Effector CD8-positive, alpha-beta T cell (primary cell): ENCODE measurements around the gene CD79A.
"Not testable (repeated sequence)": the region's sequence is repeated elsewhere in the genome, so short reads cannot be mapped to it uniquely, and the experiment has no call there.

Experiments used
- DNase-seq: peaks from one replicate; lab custom pipeline; 2025; lab: John Stamatoyannopoulos, UW

Gene CD79A

GRCh38 chr19:41863209-41863931 is 13.7 kb upstream of the CD79A start:
- DNase-seq = no peak

GRCh38 chr19:41864374-41864773 is 12.7 kb upstream of the CD79A start:
- no peak for DNase-seq

DNA sequence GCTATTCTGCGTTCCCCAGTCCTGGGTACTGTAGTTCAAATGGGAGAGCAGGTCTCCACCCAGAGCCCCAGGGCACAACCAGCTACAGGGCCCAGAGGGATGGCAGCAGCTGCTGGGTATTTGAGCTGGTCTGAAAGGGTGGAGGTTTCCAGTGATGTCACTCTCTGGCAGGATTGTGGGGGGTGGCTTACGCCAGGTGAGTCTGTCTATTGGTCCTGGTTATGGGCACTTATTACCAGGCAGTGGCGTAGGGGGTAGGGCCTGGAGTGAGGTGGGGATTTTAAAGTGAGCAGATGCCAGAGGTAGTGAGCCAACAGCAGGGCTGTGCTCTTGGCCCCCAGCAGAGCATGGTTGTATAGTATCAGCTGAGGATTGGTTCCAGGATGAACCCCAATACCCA is 10.8 kb upstream of the CD79A start:
- DNase-seq = no peak

DNA sequence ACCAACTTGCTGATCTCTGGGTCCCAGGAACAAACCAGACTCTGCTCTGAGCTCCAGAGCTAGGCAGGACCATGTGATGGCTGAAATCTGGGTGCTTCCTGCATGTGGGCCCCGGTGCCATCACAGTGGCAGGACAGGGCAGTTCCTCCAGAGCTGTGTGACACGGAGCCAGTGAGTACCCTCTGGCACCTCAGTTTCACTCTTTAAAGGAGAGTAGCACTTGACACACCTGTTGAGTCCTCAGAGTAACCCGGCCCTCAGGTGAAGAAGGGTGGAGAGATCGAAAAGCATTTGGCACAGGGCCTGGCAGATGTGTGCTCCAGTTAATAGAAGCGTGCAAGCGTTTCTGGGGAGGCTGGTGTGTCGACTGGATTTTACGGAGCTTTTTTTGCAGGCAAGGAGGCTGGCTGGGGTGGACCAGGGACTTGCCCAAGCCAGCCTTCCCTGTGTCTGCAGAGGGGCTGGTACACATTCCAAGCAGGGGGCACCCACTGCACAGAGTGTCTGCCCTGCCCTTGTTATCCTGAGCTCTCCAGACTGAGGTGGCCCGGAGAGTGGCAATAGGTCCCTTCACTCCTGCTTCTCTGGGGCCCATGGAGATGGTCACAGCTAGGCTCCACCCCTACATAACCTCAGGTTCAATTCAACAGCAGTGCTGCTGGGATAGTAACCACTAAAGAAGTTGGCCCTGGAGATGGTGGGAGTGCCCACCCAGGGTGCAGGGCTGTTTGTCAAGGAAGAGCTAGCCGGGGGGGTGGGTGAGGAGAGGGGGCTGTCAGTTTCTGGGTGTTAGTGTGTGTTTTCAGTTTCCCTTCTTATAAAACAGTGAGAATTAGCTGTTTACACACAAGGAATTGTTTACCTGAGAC is 8.7 kb upstream of the CD79A start:
- no peak for DNase-seq

DNA sequence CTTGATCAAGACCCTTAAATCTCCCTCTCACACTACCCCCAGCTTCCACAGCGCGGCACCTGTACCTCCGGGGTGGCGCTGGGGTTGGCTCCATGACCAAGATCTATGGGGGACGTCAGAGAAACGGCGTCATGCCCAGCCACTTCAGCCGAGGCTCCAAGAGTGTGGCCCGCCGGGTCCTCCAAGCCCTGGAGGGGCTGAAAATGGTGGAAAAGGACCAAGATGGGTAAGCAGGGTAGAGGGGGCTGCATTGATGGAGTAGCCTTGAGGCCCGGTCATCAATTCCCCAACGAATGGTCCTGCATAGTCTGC is 8.1 kb upstream of the CD79A start:
- DNase-seq = no peak

GRCh38 chr19:41869374-41869955 is 7.6 kb upstream of the CD79A start:
- no peak for DNase-seq

DNA sequence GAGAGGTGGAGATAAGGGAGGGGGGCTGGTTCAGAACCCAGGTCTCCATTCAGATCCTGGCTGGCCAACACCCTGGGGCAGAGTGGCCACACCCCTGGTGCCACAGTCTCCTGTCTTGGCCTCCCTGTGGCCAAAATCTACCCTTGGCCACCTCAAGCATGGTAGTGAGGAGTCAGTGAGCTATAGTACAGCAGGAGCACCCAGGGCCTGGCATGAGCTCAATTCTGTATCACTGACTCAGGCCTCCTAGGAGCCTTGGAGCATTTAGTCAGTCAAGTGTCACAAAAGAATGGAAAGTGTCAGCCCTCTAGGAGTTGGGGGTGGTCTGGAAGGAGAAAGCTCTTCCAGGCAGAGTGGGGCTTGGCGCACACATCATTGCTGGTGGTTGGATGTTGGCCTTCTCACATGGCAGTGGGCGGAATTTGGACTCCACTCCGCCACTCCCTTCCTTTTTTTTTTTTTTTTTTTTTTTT is 6.6 kb upstream of the CD79A start:
- no peak for DNase-seq

- peak; percentile 11 for DNase-seq
Observed at GRCh38 chr19:41871573-41872383, 5.3 kb upstream of the CD79A start.

DNA sequence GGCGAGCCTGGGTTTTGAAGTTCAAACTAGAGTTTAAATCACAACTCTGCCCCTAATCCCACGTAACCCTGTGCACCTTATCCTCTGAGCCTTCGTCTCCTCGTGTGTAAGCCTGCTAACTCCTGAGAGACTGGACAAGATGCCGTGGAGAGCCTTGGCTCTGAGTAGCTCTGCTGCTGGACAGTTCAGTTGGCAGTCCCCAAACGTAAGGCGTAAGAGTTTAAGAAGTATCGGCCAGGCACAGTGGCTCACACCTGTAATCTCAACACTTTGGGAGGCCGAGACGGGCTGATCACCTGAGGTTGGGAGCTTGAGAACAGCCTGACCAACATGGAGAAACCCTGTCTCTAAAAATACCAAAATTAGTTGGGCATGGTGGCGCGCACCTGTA is 4.7 kb upstream of the CD79A start:
- DNase-seq = no peak

DNA sequence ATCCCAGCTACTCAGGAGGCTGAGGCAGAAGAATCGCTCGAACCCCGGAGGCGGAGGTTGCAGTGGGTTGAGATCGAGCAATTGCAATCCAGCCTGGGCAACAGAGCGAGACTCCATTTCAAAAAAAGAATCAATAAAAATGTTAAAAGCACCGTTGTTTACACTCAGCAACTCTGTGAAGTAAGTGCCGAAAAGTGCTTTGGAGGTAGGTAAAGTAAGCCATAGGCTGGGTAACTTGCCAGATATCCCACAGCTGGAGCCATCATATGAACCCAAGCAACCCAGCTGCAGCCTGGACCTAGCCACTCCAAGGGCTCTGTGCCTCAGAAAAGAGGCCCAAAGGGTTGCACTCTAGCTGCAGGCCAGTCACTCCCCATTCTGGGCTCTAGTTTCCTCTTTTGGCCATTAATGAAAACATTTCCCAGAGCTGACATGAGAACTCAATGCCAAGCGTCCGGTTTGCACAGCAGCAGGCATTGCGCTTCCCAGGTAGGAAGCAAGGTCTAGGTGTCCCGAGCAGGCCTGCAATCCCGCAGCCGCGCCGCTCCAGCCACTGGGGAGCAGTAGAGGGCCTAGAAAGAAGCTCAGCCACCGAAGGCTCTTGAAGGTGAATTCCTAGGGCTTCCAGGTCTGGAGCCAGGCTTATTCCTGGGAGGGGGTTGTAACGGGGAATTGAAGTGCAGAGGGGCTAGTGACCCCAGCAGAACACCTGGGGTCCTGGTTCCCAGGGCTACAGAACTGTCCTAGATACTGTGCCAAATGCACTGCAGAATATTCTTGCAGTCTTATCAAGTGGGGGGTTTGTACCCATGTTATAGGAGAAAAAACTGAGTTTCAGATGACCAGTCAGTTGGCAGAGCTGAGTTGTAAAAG is 4.1 kb upstream of the CD79A start:
- peak; percentile 57 for DNase-seq

DNA sequence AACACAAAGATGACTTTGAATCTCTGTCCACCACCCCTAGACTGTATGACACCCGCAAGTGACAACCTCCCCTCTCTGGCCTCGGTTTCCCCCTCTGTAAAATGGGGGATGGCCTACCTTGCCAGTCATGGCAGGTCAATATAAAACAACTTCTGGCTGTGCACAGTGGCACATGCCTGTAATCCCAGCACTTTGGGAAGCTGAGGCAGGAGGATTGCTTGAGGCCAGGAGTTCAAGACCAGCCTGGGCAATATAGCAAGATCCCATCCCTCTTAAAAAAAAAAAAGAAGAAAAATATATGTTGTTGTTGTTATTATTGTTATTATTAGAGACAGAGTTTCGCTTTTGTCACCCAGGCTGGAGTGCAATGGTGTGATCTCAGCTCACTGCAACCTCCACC is 1.1 kb upstream of the CD79A start:
- DNase-seq = not testable (repeated sequence)

DNA sequence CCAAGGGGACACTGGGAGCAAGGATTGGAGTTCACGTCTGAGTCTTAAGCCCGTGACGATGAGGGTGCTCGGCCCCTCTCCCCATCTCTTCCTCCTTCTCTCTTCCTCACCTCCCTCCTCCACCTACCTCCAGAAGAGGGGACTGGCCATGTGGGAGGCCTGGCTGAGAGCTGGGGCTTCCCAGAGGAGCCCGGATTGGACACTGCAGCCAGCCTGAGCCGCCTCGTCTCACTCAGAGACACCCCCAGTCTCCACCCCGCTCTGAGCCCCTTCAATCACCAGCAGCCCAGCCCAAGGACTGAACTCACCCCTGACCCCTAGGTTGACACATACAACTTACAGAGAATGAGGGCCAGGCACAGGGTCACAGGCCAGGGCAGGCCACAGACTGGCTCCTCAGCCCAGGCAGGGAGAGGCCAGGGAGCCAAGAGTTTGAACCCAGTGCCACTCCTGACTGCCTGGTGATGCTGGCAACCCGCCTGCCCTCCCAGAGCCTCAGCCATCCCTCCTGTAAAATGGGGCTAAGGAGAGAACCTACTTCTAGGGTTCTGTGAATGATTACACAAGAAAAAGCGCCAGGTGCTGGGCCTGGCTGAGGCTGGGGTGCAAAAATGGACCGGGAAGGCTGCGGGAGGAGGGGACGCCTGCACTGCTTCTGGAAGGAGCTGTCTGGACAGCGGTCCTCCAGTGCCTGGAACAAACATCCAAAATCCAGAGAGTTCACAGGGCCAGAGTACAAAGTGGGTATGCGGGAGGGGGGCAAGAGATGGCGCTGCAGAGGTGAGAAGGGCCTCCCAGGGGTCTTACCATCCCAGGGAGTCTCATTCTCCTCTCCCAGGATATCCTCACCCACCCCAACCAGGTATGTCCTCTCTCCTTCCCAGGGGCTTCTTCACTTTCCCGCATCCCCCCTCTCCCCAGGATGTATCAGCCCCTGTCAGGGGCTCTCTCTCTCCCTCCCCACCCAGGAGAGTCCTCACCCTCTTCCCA is 1.1 kb downstream of the CD79A start:
- no peak for DNase-seq

DNA sequence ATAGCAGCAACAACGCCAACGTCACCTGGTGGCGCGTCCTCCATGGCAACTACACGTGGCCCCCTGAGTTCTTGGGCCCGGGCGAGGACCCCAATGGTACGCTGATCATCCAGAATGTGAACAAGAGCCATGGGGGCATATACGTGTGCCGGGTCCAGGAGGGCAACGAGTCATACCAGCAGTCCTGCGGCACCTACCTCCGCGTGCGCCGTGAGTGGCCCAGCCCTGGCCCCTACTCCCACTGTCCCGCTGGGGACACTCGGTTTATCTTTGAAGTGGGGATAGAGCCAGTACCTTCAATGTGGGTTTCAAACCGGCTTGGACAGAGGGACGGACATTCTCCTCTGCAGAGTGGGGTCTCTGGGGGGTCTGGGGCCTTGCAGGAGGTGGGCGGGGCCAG is 2.0 kb downstream of the CD79A start:
- no peak for DNase-seq

- DNase-seq = no peak
Observed at GRCh38 chr19:41879670-41880328, 2.7 kb downstream of the CD79A start.

GRCh38 chr19:41880329-41880708 is 3.2 kb downstream of the CD79A start:
- DNase-seq = no peak

DNA sequence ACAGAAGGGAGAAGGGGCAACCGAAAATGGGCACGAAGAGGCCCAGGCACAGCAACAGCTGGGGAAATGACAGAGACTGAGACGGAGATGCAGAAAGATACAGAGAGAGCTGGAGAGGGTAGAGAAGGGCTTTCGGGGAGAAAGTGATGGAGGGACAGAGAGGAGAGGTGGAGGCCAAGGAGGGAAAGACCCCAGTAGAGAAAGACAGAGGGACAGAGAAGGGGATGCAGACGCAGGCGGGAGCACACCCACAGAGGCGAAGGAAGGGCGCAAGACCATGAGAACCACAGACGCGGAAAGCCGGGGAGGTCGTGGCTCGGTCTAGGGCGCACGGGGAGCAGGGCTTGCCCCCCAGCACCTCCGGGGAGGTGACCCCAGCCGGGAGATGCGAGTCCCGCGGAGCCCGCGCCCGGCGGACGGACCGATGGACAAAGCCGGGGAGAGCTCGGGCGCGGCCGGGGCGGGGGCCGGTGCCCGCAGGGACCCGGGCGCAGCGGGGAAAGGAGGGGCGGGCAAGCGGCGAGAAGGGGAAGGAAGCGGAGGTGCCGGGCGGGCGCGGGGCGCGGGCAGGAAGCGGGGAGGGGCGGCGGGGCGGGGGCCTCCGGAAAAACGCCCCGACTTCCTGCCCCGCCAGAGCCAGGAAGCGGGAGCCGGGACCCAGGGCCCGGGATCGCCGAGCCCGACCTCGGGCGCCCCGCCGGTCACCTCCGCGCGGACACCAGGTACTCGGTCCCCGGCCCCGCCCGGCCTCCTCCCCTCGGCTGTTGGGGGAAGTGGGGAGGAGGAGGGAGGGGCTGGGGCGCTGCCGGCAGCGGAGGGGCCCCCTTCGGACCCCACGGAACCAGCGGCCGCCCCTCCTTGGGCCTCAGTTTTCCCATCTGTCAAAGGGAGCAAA is 5.7 kb downstream of the CD79A start, which contains the start of gene ARHGEF1:
Gene ARHGEF1, plus strand, starts transcription at position 617 of the 895 bp plus-strand sequence. CDS start 4,899 bp downstream, outside the sequence.
- DNase-seq = peak; percentile 27

- no peak for DNase-seq
Observed at GRCh38 chr19:41883463-41883820, 6.4 kb downstream of the CD79A start.
